ENCODE measurements around the gene DKK2.
"Not testable (repeated sequence)": the region's sequence is repeated elsewhere in the genome, so short reads cannot be mapped to it uniquely, and the experiment has no call there.

Gene DKK2

DNA sequence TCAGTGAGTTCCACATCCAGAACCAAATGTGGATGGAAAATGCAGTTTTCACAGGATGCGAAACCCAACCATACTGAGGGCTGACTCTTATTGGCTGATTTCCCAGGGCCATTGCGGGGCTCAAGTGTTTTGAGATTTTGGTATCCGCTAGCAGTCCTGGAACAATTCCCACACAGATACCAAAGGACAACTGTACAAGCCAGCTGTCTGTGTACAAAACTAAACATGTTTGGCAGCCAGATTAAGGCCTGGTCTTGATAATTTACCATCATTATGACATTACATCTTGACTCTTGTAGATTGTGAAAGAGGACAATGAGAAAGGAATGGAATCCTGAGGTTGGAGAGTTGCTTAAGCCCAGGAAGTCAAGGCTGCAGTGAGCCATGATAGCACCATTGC, 121.9 kb downstream of the DKK2 start:
- in situ Hi-C loops (cut with HindIII; ENCODE audit: low sequenced_read_pairs), result no loop called here

- in situ Hi-C loops (cut with HindIII; ENCODE audit: low sequenced_read_pairs), result no loop called here
Measured at GRCh38 chr4:106909486-106910188, 126.5 kb downstream of the DKK2 start.

GRCh38 chr4:106908049-106908448, 128.1 kb downstream of the DKK2 start:
- in situ Hi-C loops (cut with HindIII; ENCODE audit: low sequenced_read_pairs), result not testable (repeated sequence)

DNA sequence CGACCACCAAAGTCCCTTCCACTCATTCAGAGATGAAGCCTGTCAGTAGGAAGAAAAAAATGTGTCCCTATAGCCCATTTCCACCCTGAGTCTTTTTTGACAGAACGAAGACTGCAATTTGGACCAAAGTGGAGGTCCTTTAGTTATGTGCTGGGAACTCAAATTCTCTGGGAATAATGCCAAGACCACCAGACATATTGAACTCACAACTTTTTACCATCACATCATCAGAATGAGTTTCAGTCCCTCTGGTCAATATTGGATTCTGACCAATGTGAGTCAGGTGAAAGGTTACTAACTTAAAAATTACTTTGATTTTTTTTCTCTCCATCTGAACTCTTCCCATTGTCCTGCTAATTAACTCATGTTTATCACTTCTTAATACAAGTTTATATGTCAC, 128.9 kb downstream of the DKK2 start:
- in situ Hi-C loops (cut with HindIII; ENCODE audit: low sequenced_read_pairs), result no loop called here

DNA sequence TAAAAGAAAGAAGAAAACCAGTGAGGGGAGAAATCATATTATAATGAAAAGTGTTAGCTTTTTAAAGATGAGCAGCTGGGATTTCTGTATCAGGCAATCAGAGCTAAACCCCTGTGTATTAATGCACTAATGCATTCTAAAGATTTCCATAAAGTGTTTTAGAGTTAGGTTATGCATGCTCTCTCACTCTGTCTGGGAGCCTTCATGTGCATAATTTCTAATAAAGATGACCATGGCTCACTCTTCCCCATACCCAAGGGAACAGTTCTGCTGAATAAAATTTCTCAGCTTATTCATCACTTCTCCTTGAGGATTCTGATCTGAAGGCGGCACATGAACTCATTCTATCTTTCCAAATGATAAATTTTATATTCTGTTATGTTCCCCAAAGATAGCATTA, 129.4 kb downstream of the DKK2 start:
- in situ Hi-C loops (cut with HindIII; ENCODE audit: low sequenced_read_pairs), result no loop called here

DNA sequence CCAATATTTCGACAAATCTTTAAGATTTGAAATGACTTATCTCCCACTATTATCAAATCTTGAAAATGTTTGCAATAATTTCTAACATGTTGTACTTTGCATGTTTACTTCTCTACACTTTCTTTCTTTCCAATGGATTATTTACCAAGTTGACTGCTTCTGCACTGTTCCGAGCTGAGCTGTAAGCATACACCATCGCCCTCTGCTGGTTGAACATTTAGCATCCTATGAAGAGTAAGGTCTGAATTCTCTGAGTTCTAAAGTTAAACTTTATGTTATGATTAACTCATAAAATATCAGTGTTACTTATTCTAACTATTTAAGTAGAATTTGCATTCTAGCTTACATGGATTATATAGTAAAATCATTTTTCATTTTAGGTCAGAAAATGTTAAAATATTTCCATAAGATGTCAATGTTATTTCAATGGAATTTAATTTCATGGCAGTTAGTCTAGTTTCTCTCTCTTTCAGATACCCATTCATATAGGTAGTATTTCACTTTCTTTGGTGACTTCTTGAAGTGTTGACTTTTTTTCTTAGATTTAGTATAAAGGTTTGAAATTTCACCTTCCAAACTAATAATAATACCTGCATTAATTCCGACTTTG, 137.4 kb downstream of the DKK2 start:
- in situ Hi-C loops (cut with HindIII; ENCODE audit: low sequenced_read_pairs), result no loop called here

DNA sequence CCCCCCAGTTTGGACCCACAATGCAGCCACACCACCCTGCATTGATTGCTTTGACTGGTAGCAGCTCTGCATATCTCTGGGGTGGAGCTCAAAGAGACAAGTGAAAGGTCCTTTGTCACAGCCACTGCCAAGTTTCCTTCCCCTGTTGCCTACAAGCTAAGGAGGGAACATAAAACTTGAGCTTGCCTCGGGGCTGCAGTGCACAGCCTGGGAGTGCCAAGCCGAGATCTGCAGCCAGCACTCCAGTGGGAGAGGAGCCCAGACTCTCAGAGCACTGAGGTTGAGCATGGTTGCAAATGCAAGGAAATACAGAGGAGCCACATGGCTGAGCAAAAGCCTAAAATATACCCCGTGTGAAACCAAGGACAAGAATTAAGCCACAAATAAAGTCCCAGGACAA, 142.2 kb downstream of the DKK2 start:
- in situ Hi-C loops (cut with HindIII; ENCODE audit: low sequenced_read_pairs), result no loop called here

DNA sequence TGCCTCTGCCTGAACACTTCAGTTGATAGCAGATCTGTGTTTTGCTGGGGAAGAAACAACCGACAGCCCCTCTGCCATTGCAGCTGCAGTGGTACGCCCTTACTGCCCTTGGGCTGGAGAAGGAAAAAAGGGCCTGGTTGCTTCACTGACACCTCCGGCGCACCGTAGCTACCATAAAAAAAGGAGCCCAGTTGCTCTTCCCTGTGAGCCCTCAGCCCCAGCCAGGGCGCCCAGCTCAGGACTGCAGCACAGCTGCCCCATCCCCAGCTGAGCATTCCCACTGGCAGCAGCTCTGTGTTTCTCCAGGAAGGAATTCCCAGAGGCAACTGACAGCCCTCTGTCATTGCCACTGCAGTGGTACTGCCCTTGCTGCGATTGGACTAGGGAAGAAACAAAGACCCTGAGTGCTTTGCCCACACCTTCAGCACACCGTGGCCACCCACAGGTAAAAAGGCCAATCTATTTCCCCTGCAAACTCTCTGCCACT, 142.7 kb downstream of the DKK2 start:
- in situ Hi-C loops (cut with HindIII; ENCODE audit: low sequenced_read_pairs), result no loop called here

GRCh38 chr4:106892786-106893185, 143.3 kb downstream of the DKK2 start:
- in situ Hi-C loops (cut with HindIII; ENCODE audit: low sequenced_read_pairs), result no loop called here

- in situ Hi-C loops (cut with HindIII; ENCODE audit: low sequenced_read_pairs), result no loop called here
Measured at GRCh38 chr4:106875340-106875739, 160.8 kb downstream of the DKK2 start.
